GM12801 (cell line): ENCODE results near the gene PPM1L.

Experiments
- CTCF ChIP-seq: IDR thresholded peaks from one replicate; pipeline ENCODE4 v1.5.1; 2011; ENCODE audit warnings: control low read depth; ENCODE audit not compliant: insufficient read length; ENCODE audit errors: extremely low read depth

PPM1L gene

GRCh38 chr3:161082063-161082462, 326.0 kb downstream of the PPM1L start:
- no peak for TF ChIP-seq CTCF

- no peak for TF ChIP-seq CTCF
Observed at GRCh38 chr3:161083131-161083530, 327.1 kb downstream of the PPM1L start.

- TF ChIP-seq CTCF, result no peak
Observed at GRCh38 chr3:161084277-161084676, 328.2 kb downstream of the PPM1L start.

- no peak for TF ChIP-seq CTCF
Observed at GRCh38 chr3:161093895-161094294, 337.9 kb downstream of the PPM1L start.

- TF ChIP-seq CTCF, result no peak
Observed at GRCh38 chr3:161096771-161097367, 340.8 kb downstream of the PPM1L start.

GRCh38 chr3:161100994-161101393, 345.0 kb downstream of the PPM1L start:
- no peak for TF ChIP-seq CTCF

GRCh38 chr3:161101609-161102008, 345.6 kb downstream of the PPM1L start:
- TF ChIP-seq CTCF, result no peak
